ENCODE data around the gene SEMA6C.

Gene SEMA6C

DNA sequence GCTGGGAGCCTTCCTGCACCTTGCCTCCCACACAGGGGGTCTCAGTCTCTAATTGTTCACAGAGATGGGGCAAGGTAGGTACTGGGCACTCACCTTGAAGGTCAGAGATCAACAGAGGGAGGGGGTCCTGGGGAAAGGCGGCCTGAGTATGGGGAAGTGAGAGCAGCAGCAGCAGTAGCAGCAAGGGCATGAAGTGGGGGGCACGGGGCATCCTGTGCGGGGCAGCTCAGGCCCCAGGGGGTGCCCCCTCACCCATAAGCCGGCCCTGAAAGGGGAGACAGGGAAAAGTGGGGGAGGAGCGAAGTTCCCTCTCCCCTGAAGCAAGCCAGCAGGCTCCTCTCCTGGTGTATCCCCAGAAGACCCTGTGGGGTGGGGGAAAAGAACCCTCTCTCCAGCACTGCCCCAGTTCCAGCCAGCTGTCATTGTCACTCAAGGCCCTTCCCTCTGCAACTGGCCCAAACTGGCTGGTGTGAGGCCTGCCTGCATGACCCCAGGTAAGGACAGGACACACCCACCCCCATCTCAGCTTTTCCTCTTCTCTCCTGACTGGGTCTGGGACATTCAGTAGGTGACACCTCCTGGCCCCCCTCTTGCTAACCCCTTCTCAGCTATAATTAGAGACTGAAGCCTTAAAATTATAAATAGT lies 3.9 kb downstream of the SEMA6C start:
- peaks cover 5% of the 10 kb centered on the region for H3K4me1 ChIP-seq
- H3K9me3 ChIP-seq = no peaks in the 10 kb centered on the region
- no peaks in the 10 kb centered on the region for H3K27me3 ChIP-seq
- TF ChIP-seq, protein P1, sequence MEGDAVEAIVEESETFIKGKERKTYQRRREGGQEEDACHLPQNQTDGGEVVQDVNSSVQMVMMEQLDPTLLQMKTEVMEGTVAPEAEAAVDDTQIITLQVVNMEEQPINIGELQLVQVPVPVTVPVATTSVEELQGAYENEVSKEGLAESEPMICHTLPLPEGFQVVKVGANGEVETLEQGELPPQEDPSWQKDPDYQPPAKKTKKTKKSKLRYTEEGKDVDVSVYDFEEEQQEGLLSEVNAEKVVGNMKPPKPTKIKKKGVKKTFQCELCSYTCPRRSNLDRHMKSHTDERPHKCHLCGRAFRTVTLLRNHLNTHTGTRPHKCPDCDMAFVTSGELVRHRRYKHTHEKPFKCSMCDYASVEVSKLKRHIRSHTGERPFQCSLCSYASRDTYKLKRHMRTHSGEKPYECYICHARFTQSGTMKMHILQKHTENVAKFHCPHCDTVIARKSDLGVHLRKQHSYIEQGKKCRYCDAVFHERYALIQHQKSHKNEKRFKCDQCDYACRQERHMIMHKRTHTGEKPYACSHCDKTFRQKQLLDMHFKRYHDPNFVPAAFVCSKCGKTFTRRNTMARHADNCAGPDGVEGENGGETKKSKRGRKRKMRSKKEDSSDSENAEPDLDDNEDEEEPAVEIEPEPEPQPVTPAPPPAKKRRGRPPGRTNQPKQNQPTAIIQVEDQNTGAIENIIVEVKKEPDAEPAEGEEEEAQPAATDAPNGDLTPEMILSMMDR (IDR thresholded peaks at IDR 0.05; ENCODE audit: low read depth, low read length) = no peak
- DNase-seq = no peak
- no peaks in the 10 kb centered on the region for H3K36me3 ChIP-seq
- no peak overlapping the region for H3K4me3 ChIP-seq (ENCODE audit: low read depth, low read length)

DNA sequence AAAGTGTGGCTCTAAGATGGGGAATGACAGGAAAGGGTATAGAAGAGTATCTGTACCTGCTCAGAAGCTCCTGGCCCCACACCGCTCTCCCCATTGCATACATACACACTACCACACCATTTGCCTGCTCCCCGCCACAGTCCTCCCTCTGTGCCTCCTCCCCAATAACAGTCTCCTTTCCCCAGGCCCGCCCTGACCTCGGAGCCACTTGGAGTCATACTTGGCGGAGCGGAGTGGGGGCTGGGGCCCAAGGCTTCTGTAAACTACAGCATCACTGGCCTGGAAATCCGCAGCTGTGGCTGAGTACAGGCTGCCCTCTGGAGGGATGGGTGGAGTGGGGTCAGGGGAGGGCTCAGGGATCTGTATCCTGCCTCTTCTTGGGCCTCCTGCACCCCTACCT lies 8.6 kb downstream of the SEMA6C start:
- no peaks in the 10 kb centered on the region for H3K27me3 ChIP-seq
- H3K4me3 ChIP-seq (ENCODE audit: low read depth, low read length) = no peak overlapping the region
- no peaks in the 10 kb centered on the region for H3K4me1 ChIP-seq
- DNase-seq = no peak
- no peaks in the 10 kb centered on the region for H3K9me3 ChIP-seq
- no peaks in the 10 kb centered on the region for H3K36me3 ChIP-seq
- TF ChIP-seq, protein P1 (IDR thresholded peaks at IDR 0.05; ENCODE audit: low read depth, low read length) = no peak

DNA sequence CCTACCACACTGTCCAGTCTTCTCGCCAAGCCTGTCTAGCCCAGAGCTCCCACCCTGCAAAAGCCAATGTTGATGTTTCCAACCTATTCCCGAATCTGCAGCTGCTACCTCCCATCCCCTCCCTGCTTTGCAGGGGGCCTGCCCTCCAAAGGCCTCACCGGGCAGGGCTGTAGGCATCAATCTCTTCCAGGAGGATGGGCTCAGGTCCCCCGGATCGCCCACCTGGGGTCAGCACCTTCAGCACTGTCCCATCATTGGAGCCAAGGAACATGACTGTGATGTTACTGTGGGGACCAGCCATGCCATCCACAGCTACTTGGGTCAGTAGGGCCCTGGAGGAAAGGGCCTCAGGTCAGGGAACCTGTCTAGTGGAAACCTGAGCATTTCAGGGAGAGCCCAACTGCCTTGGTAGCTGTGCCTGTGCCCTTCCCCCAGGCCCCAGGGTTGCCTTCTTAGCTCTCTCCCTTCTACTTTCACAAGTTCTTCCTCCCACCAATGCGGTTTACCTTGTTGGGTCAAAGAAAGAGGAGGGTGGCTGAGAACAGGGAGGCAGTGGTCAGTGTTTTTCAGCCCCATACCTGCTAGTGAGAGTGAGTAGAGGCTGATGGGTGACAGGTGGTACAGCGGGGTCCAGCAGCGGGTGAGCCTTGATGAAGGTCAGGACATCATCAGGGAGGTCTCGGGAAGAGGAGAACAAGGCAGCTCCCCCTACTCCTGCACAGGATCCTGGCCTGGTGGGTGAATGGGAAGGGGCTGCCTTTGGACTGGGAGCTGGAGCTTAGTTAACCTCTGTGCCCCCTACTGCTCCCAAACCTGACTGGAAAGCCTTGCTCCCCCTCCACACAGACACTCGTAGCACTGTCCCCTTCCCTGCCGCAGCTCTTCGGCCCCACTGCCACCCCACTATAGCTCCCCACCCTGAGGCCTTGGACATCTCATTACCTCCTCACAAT lies 10.7 kb downstream of the SEMA6C start:
- TF ChIP-seq, protein P1 (IDR thresholded peaks at IDR 0.05; ENCODE audit: low read depth, low read length) = no peak
- Histone ChIP-seq H3K9me3 (no peaks in the 10 kb centered on the region), H3K4me1 (no peaks in the 10 kb centered on the region), H3K27me3 (no peaks in the 10 kb centered on the region), H3K4me3 (ENCODE audit: low read depth, low read length) (no peak overlapping the region), H3K36me3 (no peaks in the 10 kb centered on the region)
- DNase-seq = no peak

DNA sequence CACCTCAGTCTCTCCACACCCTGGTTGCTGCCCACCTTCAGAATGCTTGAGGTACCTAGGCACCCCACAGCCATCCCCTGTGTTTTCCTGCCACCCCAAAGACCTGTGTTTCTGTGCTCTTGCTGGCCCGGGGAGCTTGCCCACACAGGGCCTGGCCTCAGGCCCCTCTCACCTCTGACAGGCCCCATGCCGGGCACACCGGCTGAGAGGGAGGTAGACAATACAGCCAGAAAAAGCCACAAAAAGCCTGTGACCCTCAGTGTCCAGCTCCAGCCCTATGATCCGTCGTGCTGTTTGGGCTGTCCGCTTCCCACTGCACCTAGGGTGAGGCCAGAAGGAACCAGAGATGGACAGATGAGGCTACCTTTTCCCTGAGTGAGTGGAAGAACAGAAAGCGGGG lies 11.4 kb downstream of the SEMA6C start:
- no peaks in the 10 kb centered on the region for H3K9me3 ChIP-seq
- H3K4me1 ChIP-seq = no peaks in the 10 kb centered on the region
- H3K27me3 ChIP-seq = no peaks in the 10 kb centered on the region
- H3K4me3 ChIP-seq (ENCODE audit: low read depth, low read length) = no peak overlapping the region
- TF ChIP-seq, protein P1 (IDR thresholded peaks at IDR 0.05; ENCODE audit: low read depth, low read length) = no peak
- no peaks in the 10 kb centered on the region for H3K36me3 ChIP-seq
- DNase-seq = no peak

DNA sequence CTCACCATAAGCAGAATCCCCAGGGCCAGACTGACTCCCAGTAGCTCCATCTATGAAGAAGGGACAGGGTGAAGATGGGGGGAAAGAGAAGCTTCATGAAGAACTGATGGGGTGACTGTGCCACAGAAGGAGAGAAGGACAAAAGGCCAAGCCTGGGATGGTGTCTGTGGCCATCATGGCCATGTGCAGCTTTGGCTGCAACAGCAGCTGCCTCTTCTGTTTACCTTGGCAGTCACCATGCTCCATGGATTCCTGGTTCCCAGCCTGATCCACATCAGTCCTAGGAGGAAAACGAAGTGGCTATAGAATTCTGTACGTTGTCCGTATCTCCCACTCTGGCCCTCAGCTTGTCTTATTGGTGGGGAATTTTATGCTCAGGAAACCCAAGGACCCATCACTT lies 12.0 kb downstream of the SEMA6C start:
- no peaks in the 10 kb centered on the region for H3K9me3 ChIP-seq
- H3K4me1 ChIP-seq = no peaks in the 10 kb centered on the region
- no peaks in the 10 kb centered on the region for H3K27me3 ChIP-seq
- TF ChIP-seq, protein P1 (IDR thresholded peaks at IDR 0.05; ENCODE audit: low read depth, low read length) = no peak
- no peak for DNase-seq
- H3K4me3 ChIP-seq (ENCODE audit: low read depth, low read length) = no peak overlapping the region
- no peaks in the 10 kb centered on the region for H3K36me3 ChIP-seq

Measured in BE2C (cell line).